Caco-2 (cell line): ENCODE measurements around the gene MYO1H. TPM values are rescaled to one million over a fixed set of nuclear protein-coding genes. Genes with fewer than 3 reads are reported as not detected.

Source experiments
- BruUV-seq: library from RNA; stranded (reverse); fragments of 400-500 nt; replicated peaks from 2 replicates; lab custom pipeline; 2021; lab: Mats Ljungman, UMichigan
- CTCF ChIA-PET: fragments of 300-600 bp; sonication (Branson Sonifier 250); formaldehyde crosslinking; loops from one replicate; lab custom pipeline; 2022; ENCODE audit warnings: antibody characterized with exemption; lab: Charles Lee
- POLR2A ChIA-PET: fragments of 300-600 bp; sonication (Branson Sonifier 250); formaldehyde crosslinking; loops from one replicate; lab custom pipeline; 2022; ENCODE audit warnings: antibody characterized with exemption; lab: Charles Lee
- DNase-seq, 2 experiments: peaks; one replicate each; pipeline versions ENCODE4 v3.0.0 to v3.0.0-alpha.2; 2020 to 2022
- H3K27me3 ChIP-seq: replicated peaks from 2 replicates; pipeline ENCODE4 v1.6.0; 2011; ENCODE audit warnings: low read length; ENCODE audit not compliant: control insufficient read depth, insufficient read depth
- H3K36me3 ChIP-seq: 2 replicates; pipeline ENCODE4 v1.5.1; 2011; ENCODE audit warnings: low read length; ENCODE audit not compliant: control insufficient read depth, insufficient read depth
- H3K4me1 ChIP-seq: fragments of 250-450 bp; sonication (Bioruptor Pico); 2 replicates; pipeline ENCODE4 v1.5.1; 2020; ENCODE audit warnings: mild to moderate bottlenecking
- H3K4me3 ChIP-seq: 2 replicates; pipeline ENCODE4 v1.5.1; 2011; ENCODE audit warnings: low read depth, mild to moderate bottlenecking, control low read depth, low read length
- H3K9me3 ChIP-seq: fragments of 250-450 bp; sonication (Bioruptor Pico); 2 replicates; pipeline ENCODE4 v1.5.1; 2020; ENCODE audit warnings: mild to moderate bottlenecking, moderate library complexity
- H3K27ac Mint-ChIP-seq: one replicate; pipeline ENCODE4 v1.8.0; 2022; ENCODE audit warnings: mixed read lengths; ENCODE audit not compliant: unreplicated experiment
- H3K27me3 Mint-ChIP-seq: one replicate; pipeline ENCODE4 v1.8.0; 2022; ENCODE audit warnings: mixed read lengths; ENCODE audit not compliant: insufficient read depth, unreplicated experiment
- H3K36me3 Mint-ChIP-seq: one replicate; pipeline ENCODE4 v1.8.0; 2022; ENCODE audit warnings: mild to moderate bottlenecking, mixed read lengths; ENCODE audit not compliant: insufficient read depth, unreplicated experiment
- H3K4me1 Mint-ChIP-seq: one replicate; pipeline ENCODE4 v1.8.0; 2022; ENCODE audit warnings: low read depth, mixed read lengths; ENCODE audit not compliant: unreplicated experiment
- H3K4me3 Mint-ChIP-seq: one replicate; pipeline ENCODE4 v1.8.0; 2022; ENCODE audit warnings: mild to moderate bottlenecking, moderate library complexity, mixed read lengths; ENCODE audit not compliant: unreplicated experiment
- H3K9me3 Mint-ChIP-seq: one replicate; pipeline ENCODE4 v1.8.0; 2022; ENCODE audit warnings: mixed read lengths; ENCODE audit not compliant: unreplicated experiment
- CTCF ChIP-seq, 2 experiments: fragments of 200-600 bp in 1 of 2; IDR thresholded peaks; 1 replicate in 1 of 2; 2 replicates in 1 of 2; pipeline versions ENCODE4 v1.5.1 to v1.8.0; 2011 to 2022; ENCODE audit warnings: antibody characterized with exemption in 1 of 2, control low read depth in 1 of 2, inconsistent platforms in 1 of 2, low read depth in 1 of 2, low read length in 1 of 2, mild to moderate bottlenecking in 1 of 2, moderate library complexity in 1 of 2; ENCODE audit not compliant: insufficient read depth in 1 of 2, severe bottlenecking in 1 of 2, unreplicated experiment in 1 of 2
- intact Hi-C: fragments of 100-400 bp; cut with micrococcal nuclease; formaldehyde crosslinking; loops from one replicate; pipeline ENCODE4 v1.10.0; 2022; ENCODE audit not compliant: unreplicated experiment
- total RNA-seq: library from RNA; stranded (reverse); gene quantifications from 2 replicates; pipeline ENCODE4 v1.2.3, GENCODE V29; 2022

Gene MYO1H
- total RNA-seq, 1 experiment from 2014 or later = 0.18 TPM

DNA sequence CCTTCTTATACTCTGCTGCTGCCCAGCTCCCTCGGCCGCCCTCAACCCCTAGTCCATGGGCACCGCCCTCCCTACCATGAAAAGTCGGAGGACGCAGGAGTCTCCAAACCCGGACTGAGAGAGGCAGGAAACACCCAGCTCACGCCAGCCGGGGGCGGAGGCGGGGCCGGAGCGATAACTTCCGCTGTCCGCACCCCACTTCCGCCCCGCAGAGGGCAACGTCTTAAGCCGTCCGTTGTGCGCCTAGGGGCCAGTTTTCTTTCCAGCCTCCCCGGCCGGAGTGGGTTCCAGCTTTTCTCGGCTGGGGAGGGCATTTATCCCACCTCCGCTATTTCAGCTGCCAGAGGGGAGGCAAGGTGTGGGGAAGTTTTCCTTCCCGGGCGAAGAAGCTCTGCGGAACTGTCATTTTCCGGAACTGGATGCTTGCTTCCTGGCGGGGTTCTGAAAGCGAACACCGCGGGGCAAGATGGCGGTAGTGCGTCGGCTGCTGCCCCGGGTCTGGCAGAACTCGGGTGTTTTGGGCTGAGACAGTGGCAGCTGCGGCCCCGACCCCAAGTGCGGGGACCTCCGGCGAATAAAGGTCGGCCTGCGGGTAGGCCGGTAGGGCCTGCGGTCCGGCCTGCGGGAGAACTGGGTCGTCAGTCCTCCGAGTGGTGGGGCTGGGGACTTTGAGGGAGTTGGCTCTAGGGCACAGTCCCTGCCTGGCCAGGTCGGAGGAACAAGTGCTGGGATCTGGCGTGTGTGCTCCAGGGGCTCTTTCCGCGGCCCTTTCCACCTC, 129.7 kb downstream of the MYO1H start, which contains the start of the genes KCTD10 and UBE3B:
TSS of gene KCTD10 (minus strand) at position 116 of the 778 bp plus-strand sequence. CDS start at position 78, 38 bp downstream.
TSS of gene UBE3B (plus strand) at position 450 of the 778 bp plus-strand sequence. CDS start 5,918 bp downstream, outside the sequence.
- peaks cover 14% of the 10 kb centered on the region for H3K36me3 Mint-ChIP-seq
- no peak for TF ChIP-seq CTCF (IDR thresholded peaks at IDR 0.05; ENCODE audit: insufficient read depth in 1 of 2, low read depth in 1 of 2, low read length in 1 of 2, severe bottlenecking in 1 of 2, unreplicated experiment in 1 of 2)
- H3K4me3 Mint-ChIP-seq = peak within 1 kb of the TSS; percentile 99
- ChIA-PET CTCF (interaction anchor here (0.6 to 2.5 kb wide), 3 partner anchors 16 to 49 kb away, joined by 4 to 11 read pairs (median 8); no protein-coding TSS in a partner anchor), POLR2A (interaction anchor here (0.8 to 2.2 kb wide), 4 partner anchors 15 to 96 kb away, joined by 3 to 23 read pairs (median 6); partner anchors contain the start of genes MMAB and MVK)
- no peaks in the 10 kb centered on the region for H3K27me3 Mint-ChIP-seq
- Histone ChIP-seq H3K27me3 (no peaks in the 10 kb centered on the region), H3K36me3 (no peaks in the 10 kb centered on the region), H3K4me1 (peaks cover 15% of the 10 kb centered on the region), H3K9me3 (no peaks in the 10 kb centered on the region), H3K4me3 (peak within 1 kb of the TSS; percentile 95)
- peak; percentile 89 to 90 for DNase-seq
- H3K4me1 Mint-ChIP-seq = no peaks in the 10 kb centered on the region
- H3K27ac Mint-ChIP-seq = peak within 1 kb of the TSS; percentile 93
- intact Hi-C loops = loop anchor here (1.0 to 5.0 kb wide), 2 partner anchors 16 to 45 kb away; no protein-coding TSS in a partner anchor
- no peaks in the 10 kb centered on the region for H3K9me3 Mint-ChIP-seq
- BruUV-seq = no TSS peak

DNA sequence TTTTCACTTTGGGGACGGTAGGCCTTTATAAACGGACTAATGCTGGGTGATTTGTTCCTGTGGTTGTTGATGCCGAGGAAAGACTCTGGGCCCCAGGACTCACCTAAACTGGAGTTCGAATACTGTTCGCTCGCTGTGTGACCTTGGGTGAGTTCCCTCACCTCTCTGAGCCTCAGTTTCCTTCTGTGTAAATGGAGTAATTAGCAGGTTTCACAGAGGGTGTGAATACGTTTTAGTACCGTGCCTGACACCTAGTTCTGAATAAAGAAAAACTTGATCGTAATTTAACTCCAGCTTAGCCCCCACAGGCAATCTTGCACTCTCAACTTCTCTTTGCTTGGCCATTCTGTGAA, 130.2 kb downstream of the MYO1H start:
- intact Hi-C loops = loop anchor here (1.0 to 5.0 kb wide), 2 partner anchors 17 to 46 kb away; no protein-coding TSS in a partner anchor
- Histone ChIP-seq H3K4me3 (peak overlapping the region; percentile 95), H3K9me3 (no peaks in the 10 kb centered on the region), H3K36me3 (no peaks in the 10 kb centered on the region), H3K4me1 (peaks cover 15% of the 10 kb centered on the region), H3K27me3 (no peaks in the 10 kb centered on the region)
- ChIA-PET CTCF (interaction anchor here (2.5 kb wide), 1 partner anchor 50 kb away, joined by 11 read pairs; no protein-coding TSS in a partner anchor), POLR2A (interaction anchor here (1.4 to 2.2 kb wide), 2 partner anchors 15 to 17 kb away, joined by 8 to 23 read pairs; no protein-coding TSS in a partner anchor)
- TF ChIP-seq CTCF (IDR thresholded peaks at IDR 0.05; ENCODE audit: insufficient read depth in 1 of 2, low read depth in 1 of 2, low read length in 1 of 2, severe bottlenecking in 1 of 2, unreplicated experiment in 1 of 2) = no peak
- H3K36me3 Mint-ChIP-seq = peaks cover 14% of the 10 kb centered on the region
- no peaks in the 10 kb centered on the region for H3K27me3 Mint-ChIP-seq
- no peaks in the 10 kb centered on the region for H3K9me3 Mint-ChIP-seq
- BruUV-seq = TSS peak; percentile 60
- no peak for DNase-seq
- peak overlapping the region; percentile 99 for H3K4me3 Mint-ChIP-seq
- peak overlapping the region; percentile 93 for H3K27ac Mint-ChIP-seq
- H3K4me1 Mint-ChIP-seq = no peaks in the 10 kb centered on the region

- ChIA-PET CTCF (no interaction called here), POLR2A (no interaction called here)
- no peaks in the 10 kb centered on the region for H3K27me3 ChIP-seq
- no TSS peak for BruUV-seq
- peaks cover 15% of the 10 kb centered on the region for H3K4me1 ChIP-seq
- DNase-seq = no peak
- Mint-ChIP-seq H3K4me1 (no peaks in the 10 kb centered on the region), H3K27ac (no peak overlapping the region), H3K4me3 (no peak overlapping the region), H3K27me3 (no peaks in the 10 kb centered on the region), H3K36me3 (peaks cover 25% of the 10 kb centered on the region), H3K9me3 (no peaks in the 10 kb centered on the region)
- H3K9me3 ChIP-seq = no peaks in the 10 kb centered on the region
- H3K36me3 ChIP-seq = no peaks in the 10 kb centered on the region
- no peak for TF ChIP-seq CTCF (IDR thresholded peaks at IDR 0.05; ENCODE audit: insufficient read depth in 1 of 2, low read depth in 1 of 2, low read length in 1 of 2, severe bottlenecking in 1 of 2, unreplicated experiment in 1 of 2)
- no peak overlapping the region for H3K4me3 ChIP-seq
- intact Hi-C loops = loop anchor here (5.0 kb wide), 1 partner anchor 47 kb away; no protein-coding TSS in a partner anchor
Observed at GRCh38 chr12:109479761-109480160, 132.1 kb downstream of the MYO1H start.
